Measurements from ENCODE around the gene TBC1D22B.

The TBC1D22B gene

GRCh38 chr6:37257634-37258404 is at the start of gene TBC1D22B, which contains the start of gene TMEM217:
TBC1D22B (plus strand) TSS chr6:37257772; CDS start chr6:37257918, 146 bp downstream.
TMEM217 (minus strand) TSS chr6:37258144; CDS start chr6:37219030, 39,114 bp downstream.
- peak; percentile 90 to 92 for DNase-seq

GRCh38 chr6:37207903-37208456 is 49.6 kb upstream of the TBC1D22B start:
- DNase-seq: peak; percentile 60 to 67

GRCh38 chr6:37208793-37209192 is 48.8 kb upstream of the TBC1D22B start:
- DNase-seq: no peak

- DNase-seq: no peak
Observed at GRCh38 chr6:37209461-37210205, 47.9 kb upstream of the TBC1D22B start.

- peak; percentile 71 to 86 for DNase-seq
Observed at GRCh38 chr6:37210313-37210968, 47.1 kb upstream of the TBC1D22B start.

GRCh38 chr6:37212268-37212667 is 45.3 kb upstream of the TBC1D22B start:
- no peak for DNase-seq

- no peak for DNase-seq
Observed at GRCh38 chr6:37218061-37218460, 39.5 kb upstream of the TBC1D22B start.

- DNase-seq: no peak
Observed at GRCh38 chr6:37218511-37218910, 39.1 kb upstream of the TBC1D22B start.

GRCh38 chr6:37221585-37222124 is 35.9 kb upstream of the TBC1D22B start:
- DNase-seq: no peak

GRCh38 chr6:37222125-37222967 is 35.2 kb upstream of the TBC1D22B start:
- peak in 1 of 2 experiments; percentile 16 for DNase-seq

- DNase-seq: no peak
Observed at GRCh38 chr6:37222992-37223391, 34.6 kb upstream of the TBC1D22B start.

- DNase-seq: no peak
Observed at GRCh38 chr6:37225350-37226169, 32.0 kb upstream of the TBC1D22B start.

GRCh38 chr6:37230104-37230503 is 27.5 kb upstream of the TBC1D22B start:
- no peak for DNase-seq

- DNase-seq: no peak
Observed at GRCh38 chr6:37232430-37233017, 25.0 kb upstream of the TBC1D22B start.

GRCh38 chr6:37233541-37233940 is 24.0 kb upstream of the TBC1D22B start:
- no peak for DNase-seq

GRCh38 chr6:37236921-37237320 is 20.7 kb upstream of the TBC1D22B start:
- DNase-seq: no peak

- DNase-seq: no peak
Observed at GRCh38 chr6:37237789-37238188, 19.8 kb upstream of the TBC1D22B start.

GRCh38 chr6:37238381-37238780 is 19.2 kb upstream of the TBC1D22B start:
- DNase-seq: peak in 1 of 2 experiments; percentile 27

- no peak for DNase-seq
Observed at GRCh38 chr6:37239526-37239925, 18.0 kb upstream of the TBC1D22B start.

GRCh38 chr6:37239950-37240713 is 17.4 kb upstream of the TBC1D22B start:
- peak; percentile 84 to 95 for DNase-seq
